ENCODE results near the gene GBGT1.
A peak's percentile ranks its signal among the peaks of the same experiment; 100 is the strongest.

Gene GBGT1

GRCh38 chr9:133144904-133145851, 18.5 kb downstream of the GBGT1 start:
- DNase-seq (ENCODE audit: low read depth in 1 of 2, low spot score in 1 of 2) = no peak

GRCh38 chr9:133144142-133144903, 19.4 kb downstream of the GBGT1 start:
- DNase-seq (ENCODE audit: low read depth in 1 of 2, low spot score in 1 of 2) = peak; percentile 82 to 86

GRCh38 chr9:133143639-133144141, 20.0 kb downstream of the GBGT1 start:
- no peak for DNase-seq (ENCODE audit: low read depth in 1 of 2, low spot score in 1 of 2)

GRCh38 chr9:133142684-133143622, 20.8 kb downstream of the GBGT1 start:
- no peak for DNase-seq (ENCODE audit: low read depth in 1 of 2, low spot score in 1 of 2)

GRCh38 chr9:133141833-133142595, 21.7 kb downstream of the GBGT1 start:
- DNase-seq (ENCODE audit: low read depth in 1 of 2, low spot score in 1 of 2) = no peak

- DNase-seq (ENCODE audit: low read depth in 1 of 2, low spot score in 1 of 2) = no peak
These were observed 23.1 kb downstream of the GBGT1 start for GRCh38 chr9:133140606-133141005.

- no peak for DNase-seq (ENCODE audit: low read depth in 1 of 2, low spot score in 1 of 2)
These were observed 23.6 kb downstream of the GBGT1 start for GRCh38 chr9:133140174-133140505.

- no peak for DNase-seq (ENCODE audit: low read depth in 1 of 2, low spot score in 1 of 2)
These were observed 24.2 kb downstream of the GBGT1 start for GRCh38 chr9:133139246-133140173.

- no peak for DNase-seq (ENCODE audit: low read depth in 1 of 2, low spot score in 1 of 2)
These were observed 26.1 kb downstream of the GBGT1 start for GRCh38 chr9:133137451-133138231.

GRCh38 chr9:133135146-133135745, 28.5 kb downstream of the GBGT1 start:
- no peak for DNase-seq (ENCODE audit: low read depth in 1 of 2, low spot score in 1 of 2)

GRCh38 chr9:133134388-133135145, 29.1 kb downstream of the GBGT1 start:
- DNase-seq (ENCODE audit: low read depth in 1 of 2, low spot score in 1 of 2) = no peak

GRCh38 chr9:133133681-133134387, 29.9 kb downstream of the GBGT1 start:
- DNase-seq (ENCODE audit: low read depth in 1 of 2, low spot score in 1 of 2) = peak; percentile 58 to 82

- no peak for DNase-seq (ENCODE audit: low read depth in 1 of 2, low spot score in 1 of 2)
These were observed 31.5 kb downstream of the GBGT1 start for GRCh38 chr9:133132174-133132573.

- DNase-seq (ENCODE audit: low read depth in 1 of 2, low spot score in 1 of 2) = no peak
These were observed 32.2 kb downstream of the GBGT1 start for GRCh38 chr9:133131506-133131905.

- DNase-seq (ENCODE audit: low read depth in 1 of 2, low spot score in 1 of 2) = no peak
These were observed 32.9 kb downstream of the GBGT1 start for GRCh38 chr9:133130685-133131244.
